K562 (cell line): ENCODE results near the gene B3GALT4. TPM values are rescaled to one million over a fixed set of nuclear protein-coding genes. Genes with fewer than 3 reads are reported as not detected.

Source experiments
- CC2D1A ChIP-seq: fragments of 450-650 bp; IDR thresholded peaks from 2 replicates; pipeline ENCODE4 v1.6.1; 2017; ENCODE audit warnings: mild to moderate bottlenecking
- CTBP1 ChIP-seq: fragments of 450-650 bp; IDR thresholded peaks from 2 replicates; pipeline ENCODE4 v1.6.1; 2016; ENCODE audit warnings: borderline replicate concordance
- CXXC5 ChIP-seq: fragments of 250-450 bp; sonication (Bioruptor Pico); IDR thresholded peaks from 2 replicates; pipeline ENCODE4 v1.8.0; 2022; ENCODE audit warnings: inconsistent platforms, mild to moderate bottlenecking, moderate library complexity
- ETV5 ChIP-seq: sonication (generic); formaldehyde crosslinking; IDR thresholded peaks from 2 replicates; pipeline ENCODE4 v1.4.0; 2020; ENCODE audit warnings: low read depth, mild to moderate bottlenecking, missing genetic modification reagents
- GABPB1 ChIP-seq: sonication (generic); formaldehyde crosslinking; IDR thresholded peaks from 2 replicates; pipeline ENCODE4 v1.8.0; 2022; ENCODE audit warnings: mild to moderate bottlenecking, missing genetic modification reagents
- L3MBTL2 ChIP-seq: fragments of 450-650 bp; IDR thresholded peaks from 2 replicates; pipeline ENCODE4 v1.6.1; 2016; ENCODE audit warnings: mild to moderate bottlenecking, moderate library complexity
- MAZ ChIP-seq, 2 experiments: fragments of 450-650 bp in 1 of 2; sonication (generic) in 1 of 2; formaldehyde crosslinking; IDR thresholded peaks in 1 of 2; conservative IDR thresholded peaks in 1 of 2; 2 replicates each; pipeline versions ENCODE4 v1.4.0 to v1.5.0; 2020; ENCODE audit warnings: mild to moderate bottlenecking in 1 of 2, missing genetic modification reagents in 1 of 2
- MCM3 ChIP-seq: fragments of 450-650 bp; IDR thresholded peaks from 2 replicates; pipeline ENCODE4 v1.6.1; 2016
- MEF2D ChIP-seq: conservative IDR thresholded peaks from 2 replicates; pipeline ENCODE4 v1.6.1; 2016; ENCODE audit warnings: low read depth, missing genetic modification characterization, missing compliant biosample characterization
- MTA1 ChIP-seq: fragments of 450-650 bp; IDR thresholded peaks from 2 replicates; pipeline ENCODE4 v1.6.1; 2017; ENCODE audit warnings: borderline replicate concordance
- MTF1 ChIP-seq: fragments of 250-450 bp; sonication (Bioruptor Pico); IDR thresholded peaks from 2 replicates; pipeline ENCODE4 v1.9.0; 2021; ENCODE audit warnings: moderate library complexity, mild to moderate bottlenecking, inconsistent platforms, borderline replicate concordance
- RAD21 ChIP-seq, 2 experiments: fragments of 250-450 bp in 1 of 2; fragments of 450-650 bp in 1 of 2; sonication (Bioruptor Pico) in 1 of 2; formaldehyde crosslinking in 1 of 2; IDR thresholded peaks in 1 of 2; conservative IDR thresholded peaks in 1 of 2; 2 replicates each; pipeline versions ENCODE4 v1.4.0 to v1.8.0; 2020 to 2022; ENCODE audit warnings: mild to moderate bottlenecking in 2 of 2, moderate library complexity in 1 of 2
- SMARCC2 ChIP-seq: fragments of 450-650 bp; IDR thresholded peaks from 2 replicates; pipeline ENCODE4 v1.6.1; 2017; ENCODE audit warnings: antibody characterized with exemption, moderate library complexity, mild to moderate bottlenecking, low read depth
- SP1 ChIP-seq: sonication (generic); formaldehyde crosslinking; IDR thresholded peaks from 2 replicates; pipeline ENCODE4 v1.8.1; 2022; ENCODE audit warnings: mild to moderate bottlenecking, missing genetic modification reagents
- SRSF1 ChIP-seq: fragments of 200-400 bp; formaldehyde crosslinking; IDR thresholded peaks from 2 replicates; pipeline ENCODE4 v1.6.1; 2017; ENCODE audit warnings: mild to moderate bottlenecking, low read depth, low read length, moderate library complexity
- TCF7L2 ChIP-seq: fragments of 150-350 bp; IDR thresholded peaks from 2 replicates; pipeline ENCODE4 v1.6.1; 2016; ENCODE audit warnings: low read depth, mild to moderate bottlenecking, low read length, moderate library complexity
- VEZF1 ChIP-seq: fragments of 200-800 bp; sonication (Bioruptor generic); IDR thresholded peaks from 2 replicates; pipeline ENCODE4 v1.6.1; 2017; ENCODE audit warnings: missing genetic modification characterization, missing compliant biosample characterization
- ZNF384 ChIP-seq: IDR thresholded peaks from 2 replicates; pipeline ENCODE4 v1.6.1; 2012; ENCODE audit warnings: low read depth, low read length, improper control_type of control experiment
- ZNF511 ChIP-seq: sonication (generic); formaldehyde crosslinking; IDR thresholded peaks from 2 replicates; pipeline ENCODE4 v1.8.0; 2022; ENCODE audit warnings: mild to moderate bottlenecking, missing genetic modification reagents
- ZNF589 ChIP-seq: fragments of 200-800 bp; sonication (Bioruptor generic); IDR thresholded peaks from 2 replicates; pipeline ENCODE4 v1.6.1; 2016; ENCODE audit warnings: low read depth, missing genetic modification characterization, missing compliant biosample characterization
- ZNF778 ChIP-seq: fragments of 450-650 bp; formaldehyde crosslinking; IDR thresholded peaks from 2 replicates; pipeline ENCODE4 v1.4.0; 2020; ENCODE audit warnings: mild to moderate bottlenecking, moderate library complexity
- polyA plus RNA-seq, 8 experiments: library from polyadenylated mRNA; depleted of rRNA in 4 of 8; stranded (reverse) in 5 of 8; unstranded in 3 of 8; fragments of >200 nt; fragmentation: Nextera tagmentation in 2 of 8; fragmentation: Illumina TruSeq in 1 of 8; extraction: Ambion mirVana in 2 of 8; extraction: Trizol in 1 of 8; gene quantifications; 2 replicates each; pipeline versions ENCODE4 v1.2.1 to v1.2.3, GENCODE V29; 2011 to 2014; ENCODE audit warnings: inconsistent platforms in 1 of 8, missing spikeins in 1 of 8
- total RNA-seq, 7 experiments: library from RNA; depleted of rRNA in 6 of 7; stranded (reverse); fragments of >200 nt in 6 of 7; fragmentation: Illumina TruSeq in 2 of 7; extraction: Trizol in 2 of 7; gene quantifications; 2 replicates each; pipeline versions ENCODE4 v1.2.1 to v1.2.3, GENCODE V29; 2011 to 2021; ENCODE audit warnings: low replicate concordance in 1 of 7
- TF ChIP-seq, protein P1 (sequence below): IDR thresholded peaks from 3 replicates; pipeline ENCODE4 v1.6.1; 2011; ENCODE audit warnings: borderline replicate concordance, mild to moderate bottlenecking; ENCODE audit not compliant: insufficient read length, insufficient read depth
- TF ChIP-seq, protein P2 (sequence below): fragments of 250-450 bp; sonication (Bioruptor Pico); IDR thresholded peaks from 2 replicates; pipeline ENCODE4 v1.5.0; 2022; ENCODE audit warnings: mild to moderate bottlenecking

The B3GALT4 gene
- total and polyA plus RNA-seq, 9 of the 15 experiments (the other 6 are each of a cell fraction or from before 2014, with no cell fraction given), result 0.11 to 1.3 (median 0.53) TPM; not detected in 1

DNA sequence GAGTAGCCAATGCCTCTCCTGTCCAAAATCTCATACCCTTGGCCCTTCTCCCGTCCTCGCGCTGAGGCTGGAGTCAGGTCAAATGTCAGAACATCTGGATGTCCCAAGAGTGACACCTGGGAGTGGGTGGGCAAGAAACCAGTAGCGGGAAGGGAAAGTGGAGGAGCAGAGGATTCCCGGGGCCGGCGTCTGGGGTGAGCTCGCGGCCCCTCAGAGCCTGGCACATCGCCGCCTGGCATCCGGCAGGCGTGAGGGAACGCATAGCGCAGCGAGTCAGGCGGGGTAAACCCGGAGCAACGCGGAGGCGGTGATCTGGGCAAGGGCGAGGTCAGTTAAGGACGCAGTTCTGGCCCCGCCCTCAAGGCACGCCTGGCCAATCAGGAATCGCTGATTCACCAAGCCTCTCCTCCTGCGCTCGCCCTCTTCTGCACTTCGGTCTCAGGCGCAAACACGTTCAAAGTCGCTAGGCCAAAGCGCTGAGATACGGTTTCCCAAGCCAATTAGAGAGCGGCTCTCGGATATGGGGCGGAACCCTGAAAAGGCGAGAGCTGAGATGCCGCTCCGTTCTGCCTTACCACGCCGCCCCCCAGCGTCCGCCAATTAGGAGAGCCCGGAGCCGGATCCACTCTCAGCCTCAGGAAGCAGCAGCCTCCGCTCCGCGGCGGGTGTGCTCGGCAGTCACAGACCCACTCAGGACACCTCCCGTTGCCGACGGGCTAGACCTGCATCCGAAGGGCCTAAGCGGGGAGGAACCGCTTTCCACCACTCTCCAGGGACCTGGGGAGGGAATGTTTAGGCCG is 27.8 kb upstream of the B3GALT4 start (continued):
- peak; percentile 74; the same call in 1 of the 2 replicates for TF ChIP-seq ZNF589 (CRISPR knock-in tag)
- no peak for TF ChIP-seq ZNF384
- TF ChIP-seq ZNF778, result no peak
- peak; percentile 94 for TF ChIP-seq SP1 (CRISPR knock-in tag)
- no peak for TF ChIP-seq MTF1 (CRISPR knock-in tag)
- peak; percentile 96 for TF ChIP-seq CTBP1
- peak; percentile 44; the same call in 1 of the 2 replicates for TF ChIP-seq GABPB1 (CRISPR knock-in tag)
- peak in 1 of 2 experiments; percentile 8; a peak in 1 of 4 replicates for TF ChIP-seq MAZ (CRISPR knock-in tag; conservative IDR thresholded peaks at IDR 0.05 in 1 of 2, IDR thresholded peaks at IDR 0.05 in 1 of 2)
- peak; percentile 89 for TF ChIP-seq L3MBTL2
- TF ChIP-seq TCF7L2, result no peak
- no peak; the same call in 1 of the 2 replicates for TF ChIP-seq CC2D1A
- no peak for TF ChIP-seq MCM3
- TF ChIP-seq CXXC5 (CRISPR knock-in tag), result peak; percentile 90
- TF ChIP-seq VEZF1 (CRISPR knock-in tag), result no peak; the same call in 1 of the 2 replicates
- no peak for TF ChIP-seq MEF2D (tag)
- TF ChIP-seq SMARCC2, result no peak
- no peak for TF ChIP-seq SRSF1
- no peak; the same call in 1 of the 2 replicates for TF ChIP-seq ZNF511
- TF ChIP-seq RAD21 (CRISPR knock-in tag; conservative IDR thresholded peaks at IDR 0.05 in 1 of 2, IDR thresholded peaks at IDR 0.05 in 1 of 2), result 0 out of 4 replicates have a peak, but pooled peaks of 1 of the 2 experiments have one; percentile 25
- TF ChIP-seq ETV5 (CRISPR knock-in tag), result no peak
- TF ChIP-seq MTA1, result 0 out of 2 replicates have a peak, but pooled peaks have one; percentile 16
- TF ChIP-seq, protein P1, sequence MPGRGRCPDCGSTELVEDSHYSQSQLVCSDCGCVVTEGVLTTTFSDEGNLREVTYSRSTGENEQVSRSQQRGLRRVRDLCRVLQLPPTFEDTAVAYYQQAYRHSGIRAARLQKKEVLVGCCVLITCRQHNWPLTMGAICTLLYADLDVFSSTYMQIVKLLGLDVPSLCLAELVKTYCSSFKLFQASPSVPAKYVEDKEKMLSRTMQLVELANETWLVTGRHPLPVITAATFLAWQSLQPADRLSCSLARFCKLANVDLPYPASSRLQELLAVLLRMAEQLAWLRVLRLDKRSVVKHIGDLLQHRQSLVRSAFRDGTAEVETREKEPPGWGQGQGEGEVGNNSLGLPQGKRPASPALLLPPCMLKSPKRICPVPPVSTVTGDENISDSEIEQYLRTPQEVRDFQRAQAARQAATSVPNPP, result no peak
- TF ChIP-seq, protein P2, sequence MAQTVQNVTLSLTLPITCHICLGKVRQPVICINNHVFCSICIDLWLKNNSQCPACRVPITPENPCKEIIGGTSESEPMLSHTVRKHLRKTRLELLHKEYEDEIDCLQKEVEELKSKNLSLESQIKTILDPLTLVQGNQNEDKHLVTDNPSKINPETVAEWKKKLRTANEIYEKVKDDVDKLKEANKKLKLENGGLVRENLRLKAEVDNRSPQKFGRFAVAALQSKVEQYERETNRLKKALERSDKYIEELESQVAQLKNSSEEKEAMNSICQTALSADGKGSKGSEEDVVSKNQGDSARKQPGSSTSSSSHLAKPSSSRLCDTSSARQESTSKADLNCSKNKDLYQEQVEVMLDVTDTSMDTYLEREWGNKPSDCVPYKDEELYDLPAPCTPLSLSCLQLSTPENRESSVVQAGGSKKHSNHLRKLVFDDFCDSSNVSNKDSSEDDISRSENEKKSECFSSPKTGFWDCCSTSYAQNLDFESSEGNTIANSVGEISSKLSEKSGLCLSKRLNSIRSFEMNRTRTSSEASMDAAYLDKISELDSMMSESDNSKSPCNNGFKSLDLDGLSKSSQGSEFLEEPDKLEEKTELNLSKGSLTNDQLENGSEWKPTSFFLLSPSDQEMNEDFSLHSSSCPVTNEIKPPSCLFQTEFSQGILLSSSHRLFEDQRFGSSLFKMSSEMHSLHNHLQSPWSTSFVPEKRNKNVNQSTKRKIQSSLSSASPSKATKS (CRISPR knock-in tag), result no peak
